OCI-LY1 (cell line): ENCODE measurements around the gene IGF2BP3.

ENCODE experiments used
- CTCF ChIP-seq: fragments of 200-600 bp; sonication (generic), shearing (Covaris generic); IDR thresholded peaks from 2 replicates; pipeline ENCODE4 v1.5.1; 2017; ENCODE audit warnings: mild to moderate bottlenecking, antibody characterized with exemption, low read length, moderate library complexity, mixed read lengths
- EZH2 ChIP-seq: fragments of 200-600 bp; sonication (generic), shearing (Covaris generic); IDR thresholded peaks from 2 replicates; pipeline ENCODE4 v1.8.0; 2017; ENCODE audit warnings: borderline replicate concordance, mixed run types, mild to moderate bottlenecking, antibody characterized with exemption, low read length, moderate library complexity, mixed read lengths

GRCh38 chr7:23273141-23273599, 197.1 kb downstream of the IGF2BP3 start:
- peak; percentile 98 for TF ChIP-seq CTCF
- no peak for TF ChIP-seq EZH2
